ENCODE results near the gene ACTG1.

GRCh38 chr17:81469266-81469665, 43.3 kb downstream of the ACTG1 start:
- no peak for TF ChIP-seq POLR2A (IDR thresholded peaks at IDR 0.05)
- TF ChIP-seq CTCF (IDR thresholded peaks at IDR 0.05) = no peak
- no peak for TF ChIP-seq POLR2AphosphoS5 (IDR thresholded peaks at IDR 0.05)
